OCI-LY1 (cell line): Measurements from ENCODE around the gene ENG.

Source experiments
- CTCF ChIP-seq: fragments of 200-600 bp; sonication (generic), shearing (Covaris generic); IDR thresholded peaks from 2 replicates; pipeline ENCODE4 v1.5.1; 2017; ENCODE audit warnings: mild to moderate bottlenecking, antibody characterized with exemption, low read length, moderate library complexity, mixed read lengths
- EZH2 ChIP-seq: fragments of 200-600 bp; sonication (generic), shearing (Covaris generic); IDR thresholded peaks from 2 replicates; pipeline ENCODE4 v1.8.0; 2017; ENCODE audit warnings: borderline replicate concordance, mixed run types, mild to moderate bottlenecking, antibody characterized with exemption, low read length, moderate library complexity, mixed read lengths

- TF ChIP-seq CTCF (no peak), EZH2 (no peak)
These were observed 49.4 kb upstream of the ENG start for GRCh38 chr9:127903557-127904475.
